ENCODE results near the gene GIPC2.
"Not testable (repeated sequence)": the region's sequence is repeated elsewhere in the genome, so short reads cannot be mapped to it uniquely, and the experiment has no call there.

Gene GIPC2, protein sequence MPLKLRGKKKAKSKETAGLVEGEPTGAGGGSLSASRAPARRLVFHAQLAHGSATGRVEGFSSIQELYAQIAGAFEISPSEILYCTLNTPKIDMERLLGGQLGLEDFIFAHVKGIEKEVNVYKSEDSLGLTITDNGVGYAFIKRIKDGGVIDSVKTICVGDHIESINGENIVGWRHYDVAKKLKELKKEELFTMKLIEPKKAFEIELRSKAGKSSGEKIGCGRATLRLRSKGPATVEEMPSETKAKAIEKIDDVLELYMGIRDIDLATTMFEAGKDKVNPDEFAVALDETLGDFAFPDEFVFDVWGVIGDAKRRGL

DNA sequence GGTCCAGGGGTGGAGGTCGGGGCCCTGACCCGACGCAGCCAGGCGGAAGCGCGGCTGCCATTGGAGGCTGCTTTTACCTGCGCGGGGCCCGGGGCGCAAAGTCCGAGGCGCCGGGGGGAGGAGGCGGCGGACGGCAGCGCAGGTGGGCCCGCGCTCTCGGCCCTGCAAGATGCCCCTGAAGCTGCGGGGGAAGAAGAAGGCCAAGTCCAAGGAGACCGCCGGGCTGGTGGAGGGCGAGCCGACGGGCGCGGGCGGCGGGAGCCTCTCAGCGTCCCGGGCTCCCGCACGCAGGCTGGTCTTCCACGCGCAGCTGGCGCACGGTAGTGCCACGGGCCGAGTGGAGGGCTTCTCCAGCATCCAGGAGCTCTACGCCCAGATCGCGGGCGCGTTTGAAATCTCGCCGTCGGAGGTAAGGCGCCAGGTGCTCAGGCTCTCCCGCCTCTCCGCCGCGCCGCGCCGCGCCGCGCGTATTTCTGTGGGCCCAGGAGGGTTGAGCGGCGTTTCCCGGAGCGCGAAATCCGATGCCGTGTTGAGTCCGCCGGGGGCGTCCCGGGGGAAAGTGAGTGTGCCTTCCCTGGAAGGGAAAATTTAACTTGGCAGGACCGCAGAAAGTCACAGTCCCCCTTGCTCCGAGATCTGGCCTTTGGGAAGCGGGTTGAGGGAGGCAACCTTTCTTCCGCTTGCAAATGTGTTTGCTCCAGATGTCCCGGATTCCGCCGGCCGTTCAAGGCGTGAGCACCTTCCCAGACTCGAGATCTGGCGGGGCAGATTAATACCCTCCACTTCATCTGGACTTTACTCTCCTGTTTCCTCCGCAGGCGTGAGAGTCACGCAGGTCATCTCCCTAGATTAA, at the start of gene GIPC2:
Gene GIPC2, plus strand, starts transcription at position 41 of the 853 bp plus-strand sequence. Its CDS starts 129 bp downstream, at position 170.
- in situ Hi-C loops (cut with HindIII; ENCODE audit: low sequenced_read_pairs), result no loop called here
- peak within 1 kb of the TSS; percentile 50 for H3K4me3 ChIP-seq (ENCODE audit: low read depth, low read length)
- no peak for DNase-seq (ENCODE audit: low read depth)
- TF ChIP-seq, protein P1, sequence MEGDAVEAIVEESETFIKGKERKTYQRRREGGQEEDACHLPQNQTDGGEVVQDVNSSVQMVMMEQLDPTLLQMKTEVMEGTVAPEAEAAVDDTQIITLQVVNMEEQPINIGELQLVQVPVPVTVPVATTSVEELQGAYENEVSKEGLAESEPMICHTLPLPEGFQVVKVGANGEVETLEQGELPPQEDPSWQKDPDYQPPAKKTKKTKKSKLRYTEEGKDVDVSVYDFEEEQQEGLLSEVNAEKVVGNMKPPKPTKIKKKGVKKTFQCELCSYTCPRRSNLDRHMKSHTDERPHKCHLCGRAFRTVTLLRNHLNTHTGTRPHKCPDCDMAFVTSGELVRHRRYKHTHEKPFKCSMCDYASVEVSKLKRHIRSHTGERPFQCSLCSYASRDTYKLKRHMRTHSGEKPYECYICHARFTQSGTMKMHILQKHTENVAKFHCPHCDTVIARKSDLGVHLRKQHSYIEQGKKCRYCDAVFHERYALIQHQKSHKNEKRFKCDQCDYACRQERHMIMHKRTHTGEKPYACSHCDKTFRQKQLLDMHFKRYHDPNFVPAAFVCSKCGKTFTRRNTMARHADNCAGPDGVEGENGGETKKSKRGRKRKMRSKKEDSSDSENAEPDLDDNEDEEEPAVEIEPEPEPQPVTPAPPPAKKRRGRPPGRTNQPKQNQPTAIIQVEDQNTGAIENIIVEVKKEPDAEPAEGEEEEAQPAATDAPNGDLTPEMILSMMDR (IDR thresholded peaks at IDR 0.05; ENCODE audit: low read depth, low read length, missing control alignments), result no peak

DNA sequence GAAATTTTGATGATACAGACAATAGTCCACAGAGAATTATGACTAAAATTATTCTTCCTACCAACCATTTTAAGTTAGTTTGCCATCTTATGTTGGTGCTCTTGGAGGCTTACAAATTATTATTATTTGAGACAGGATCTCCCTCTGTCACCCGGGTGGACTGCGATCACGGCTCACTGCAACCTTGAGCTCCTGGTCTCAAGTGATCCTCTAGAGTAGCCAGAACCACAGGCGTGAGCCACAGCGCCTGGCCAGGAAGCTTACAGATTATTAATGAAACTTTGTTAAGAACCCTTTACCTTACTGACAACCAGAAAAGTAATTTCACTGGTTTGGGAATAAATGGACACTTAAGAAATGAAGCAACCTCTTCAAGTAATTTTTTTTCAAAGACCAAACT, 49.0 kb upstream of the GIPC2 start:
- H3K4me3 ChIP-seq (ENCODE audit: low read depth, low read length), result no peak overlapping the region
- in situ Hi-C loops (cut with HindIII; ENCODE audit: low sequenced_read_pairs), result no loop called here
- no peak for DNase-seq (ENCODE audit: low read depth)
- TF ChIP-seq, protein P1 (IDR thresholded peaks at IDR 0.05; ENCODE audit: low read depth, low read length, missing control alignments), result no peak

DNA sequence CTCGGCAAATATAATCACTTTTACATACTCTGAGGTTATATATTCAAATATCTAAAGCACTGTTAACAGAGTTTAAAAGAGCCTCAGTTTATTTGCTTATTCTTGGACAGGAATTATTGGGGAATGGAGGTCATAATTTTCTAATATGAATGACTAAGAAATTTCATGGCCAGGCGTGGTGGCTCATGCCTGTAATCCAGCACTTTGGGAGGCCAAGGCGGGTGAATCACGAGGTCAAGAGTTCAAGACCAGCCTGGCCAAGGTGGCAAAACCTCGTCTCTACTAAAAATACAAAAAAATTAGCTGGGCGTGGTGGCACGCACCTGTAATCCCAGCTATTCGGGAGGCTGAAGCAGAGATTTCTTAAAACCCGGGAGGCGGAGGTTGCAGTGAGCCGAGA, 45.2 kb upstream of the GIPC2 start:
- DNase-seq (ENCODE audit: low read depth); in situ Hi-C loops (cut with HindIII; ENCODE audit: low sequenced_read_pairs); H3K4me3 ChIP-seq (ENCODE audit: low read depth, low read length): not testable (repeated sequence)

DNA sequence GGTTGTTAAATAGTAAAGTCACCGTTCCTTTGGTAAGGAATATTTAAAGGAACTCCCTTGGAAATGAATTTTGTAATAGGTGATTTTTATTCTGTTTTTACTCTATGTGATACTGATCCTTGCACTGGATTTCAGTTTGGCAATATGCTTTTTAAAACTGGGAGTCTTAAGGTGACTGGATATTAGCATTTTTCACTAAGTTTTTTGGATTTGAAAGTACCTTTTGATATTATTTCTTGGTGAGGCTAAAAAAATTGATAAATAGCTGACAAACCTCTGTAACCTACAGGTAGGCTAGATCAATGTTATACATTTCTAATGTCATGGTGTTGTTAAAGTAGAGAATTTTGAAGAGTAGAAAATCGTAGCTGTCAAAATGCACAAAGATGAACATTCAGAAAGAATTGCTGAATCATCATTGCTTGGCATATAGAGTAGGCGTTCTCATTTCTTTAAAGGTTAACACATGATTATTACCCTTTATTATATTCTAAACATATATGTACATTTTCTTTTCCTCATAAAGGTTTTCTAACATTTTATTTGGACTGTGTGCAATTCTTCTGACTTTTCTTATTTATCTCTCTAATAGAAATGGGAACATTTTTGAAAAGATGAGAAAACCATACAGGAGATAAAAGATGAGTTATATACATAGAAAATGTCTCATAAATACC, 42.6 kb upstream of the GIPC2 start:
- DNase-seq (ENCODE audit: low read depth), result no peak
- H3K4me3 ChIP-seq (ENCODE audit: low read depth, low read length), result no peak overlapping the region
- TF ChIP-seq, protein P1 (IDR thresholded peaks at IDR 0.05; ENCODE audit: low read depth, low read length, missing control alignments), result no peak
- in situ Hi-C loops (cut with HindIII; ENCODE audit: low sequenced_read_pairs), result no loop called here

DNA sequence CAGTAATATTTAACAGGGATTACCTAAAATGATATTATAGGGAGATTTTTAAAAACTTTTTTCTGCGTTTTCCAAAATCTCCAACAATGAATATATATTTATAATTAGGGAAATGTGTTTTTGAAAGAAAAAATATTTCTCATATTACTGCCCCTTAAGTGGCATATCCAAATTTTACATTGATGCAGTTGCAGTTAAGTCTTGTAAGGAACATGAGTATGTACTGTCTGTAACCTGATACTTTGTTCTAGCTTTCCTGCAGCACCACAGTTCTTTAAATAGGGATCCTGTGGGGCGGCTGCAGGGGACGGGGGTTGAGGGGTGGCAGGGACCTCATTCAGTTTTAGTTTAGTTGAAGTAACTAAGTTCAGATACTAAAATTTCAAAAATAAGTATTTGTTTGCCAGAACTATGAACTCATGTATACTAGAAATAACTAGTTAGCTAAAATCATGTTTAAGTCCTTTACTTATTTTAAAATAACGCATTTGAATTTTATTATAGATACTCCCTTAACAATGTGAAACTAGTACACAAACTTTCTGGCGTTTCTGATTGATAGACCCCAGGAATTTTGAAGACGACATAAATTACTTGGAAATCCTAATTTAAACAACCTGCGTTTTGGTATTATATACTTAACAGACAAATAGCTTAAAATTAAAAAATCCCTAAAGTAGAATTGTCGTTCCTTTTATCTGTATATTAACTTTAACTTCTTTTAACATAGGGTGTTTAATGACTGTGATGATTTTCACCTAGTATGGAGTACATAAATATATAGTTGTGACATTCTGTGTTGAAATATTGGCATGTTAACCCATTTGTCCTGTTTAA, 41.7 kb upstream of the GIPC2 start:
- DNase-seq (ENCODE audit: low read depth), result peak; percentile 59
- in situ Hi-C loops (cut with HindIII; ENCODE audit: low sequenced_read_pairs), result no loop called here
- peak overlapping the region; percentile 69 for H3K4me3 ChIP-seq (ENCODE audit: low read depth, low read length)
- TF ChIP-seq, protein P1 (IDR thresholded peaks at IDR 0.05; ENCODE audit: low read depth, low read length, missing control alignments), result no peak

DNA sequence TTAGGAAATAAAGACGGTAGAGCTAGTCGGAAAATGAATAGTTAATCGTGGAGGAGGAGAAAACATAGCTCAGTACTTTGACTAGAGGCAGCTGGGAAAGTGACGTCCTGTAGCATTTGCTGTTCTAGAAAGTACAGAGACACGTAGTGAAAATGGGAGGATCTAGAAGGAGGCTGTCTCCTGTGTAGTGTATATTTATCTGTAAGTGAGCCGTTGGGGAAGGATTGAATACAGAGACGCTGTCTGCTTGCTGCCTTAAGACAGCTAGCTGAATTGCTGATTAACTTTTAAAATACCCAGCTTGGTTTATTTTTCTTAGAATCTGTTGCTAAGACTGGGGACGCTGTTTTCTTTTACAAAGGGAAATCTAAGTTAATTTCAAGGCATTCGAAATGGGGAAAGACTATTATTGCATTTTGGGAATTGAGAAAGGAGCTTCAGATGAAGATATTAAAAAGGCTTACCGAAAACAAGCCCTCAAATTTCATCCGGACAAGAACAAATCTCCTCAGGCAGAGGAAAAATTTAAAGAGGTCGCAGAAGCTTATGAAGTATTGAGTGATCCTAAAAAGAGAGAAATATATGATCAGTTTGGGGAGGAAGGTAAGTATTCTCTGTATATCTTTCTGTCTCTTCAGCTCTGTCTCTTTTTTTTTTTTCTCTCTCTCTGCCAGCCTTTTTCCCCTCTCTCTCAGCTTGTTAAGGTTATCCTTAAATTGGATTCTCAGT, 40.9 kb upstream of the GIPC2 start, which contains the start of gene DNAJB4:
Gene DNAJB4, plus strand, starts transcription at position 221 of the 729 bp plus-strand sequence. Its CDS starts 172 bp downstream, at position 393.
- in situ Hi-C loops (cut with HindIII; ENCODE audit: low sequenced_read_pairs), result no loop called here
- peak within 1 kb of the TSS; percentile 69 for H3K4me3 ChIP-seq (ENCODE audit: low read depth, low read length)
- DNase-seq (ENCODE audit: low read depth), result peak; percentile 97
- TF ChIP-seq, protein P1 (IDR thresholded peaks at IDR 0.05; ENCODE audit: low read depth, low read length, missing control alignments), result no peak

Measured in astrocyte of the cerebellum (primary cell).